Ishikawa (cell line): ENCODE measurements around the gene C1QC.

Experiments used
- CEBPB ChIP-seq: IDR thresholded peaks from 2 replicates; pipeline ENCODE4 v1.6.1; 2012
- CREB1 ChIP-seq: IDR thresholded peaks from 2 replicates; pipeline ENCODE4 v1.6.1; 2012; ENCODE audit warnings: low read depth
- EGR1 ChIP-seq: IDR thresholded peaks from 2 replicates; pipeline ENCODE4 v1.6.1; 2012
- EP300 ChIP-seq: IDR thresholded peaks from 2 replicates; pipeline ENCODE4 v1.6.1; 2012; ENCODE audit warnings: borderline replicate concordance
- FOXM1 ChIP-seq: IDR thresholded peaks from 2 replicates; pipeline ENCODE4 v1.6.1; 2012; ENCODE audit warnings: low read depth, borderline replicate concordance
- NFIC ChIP-seq: IDR thresholded peaks from 2 replicates; pipeline ENCODE4 v1.6.1; 2012
- RAD21 ChIP-seq: IDR thresholded peaks from 2 replicates; pipeline ENCODE4 v1.6.1; 2012; ENCODE audit warnings: low read depth
- TAF1 ChIP-seq: IDR thresholded peaks from 2 replicates; pipeline ENCODE4 v1.6.1; 2012; ENCODE audit warnings: low read depth, mild to moderate bottlenecking
- TCF12 ChIP-seq: IDR thresholded peaks from 2 replicates; pipeline ENCODE4 v1.6.1; 2012; ENCODE audit warnings: low read depth
- TEAD4 ChIP-seq: IDR thresholded peaks from 2 replicates; pipeline ENCODE4 v1.6.1; 2012
- USF1 ChIP-seq: IDR thresholded peaks from 2 replicates; pipeline ENCODE4 v1.6.1; 2012
- YY1 ChIP-seq: IDR thresholded peaks from 2 replicates; pipeline ENCODE4 v1.6.1; 2012; ENCODE audit warnings: low read depth
- ZBTB7A ChIP-seq: IDR thresholded peaks from 2 replicates; pipeline ENCODE4 v1.6.1; 2012; ENCODE audit warnings: low read depth
- TF ChIP-seq, protein P1 (sequence below): IDR thresholded peaks from 2 replicates; pipeline ENCODE4 v1.6.1; 2012; ENCODE audit warnings: low read depth, mild to moderate bottlenecking
- TF ChIP-seq, protein P2 (sequence below): IDR thresholded peaks from 2 replicates; pipeline ENCODE4 v1.6.1; 2012

The C1QC gene

GRCh38 chr1:22673486-22674409 lies 30.3 kb downstream of the C1QC start:
- TF ChIP-seq EP300 (no peak), EGR1 (no peak), TEAD4 (peak; percentile 39; the same call in 1 of the 2 replicates), TCF12 (no peak), NFIC (no peak), CEBPB (no peak), USF1 (no peak), RAD21 (peak; percentile 91), TAF1 (no peak), YY1 (no peak), ZBTB7A (peak; percentile 64; the same call in 1 of the 2 replicates), FOXM1 (no peak), CREB1 (no peak)
- TF ChIP-seq, protein P1, sequence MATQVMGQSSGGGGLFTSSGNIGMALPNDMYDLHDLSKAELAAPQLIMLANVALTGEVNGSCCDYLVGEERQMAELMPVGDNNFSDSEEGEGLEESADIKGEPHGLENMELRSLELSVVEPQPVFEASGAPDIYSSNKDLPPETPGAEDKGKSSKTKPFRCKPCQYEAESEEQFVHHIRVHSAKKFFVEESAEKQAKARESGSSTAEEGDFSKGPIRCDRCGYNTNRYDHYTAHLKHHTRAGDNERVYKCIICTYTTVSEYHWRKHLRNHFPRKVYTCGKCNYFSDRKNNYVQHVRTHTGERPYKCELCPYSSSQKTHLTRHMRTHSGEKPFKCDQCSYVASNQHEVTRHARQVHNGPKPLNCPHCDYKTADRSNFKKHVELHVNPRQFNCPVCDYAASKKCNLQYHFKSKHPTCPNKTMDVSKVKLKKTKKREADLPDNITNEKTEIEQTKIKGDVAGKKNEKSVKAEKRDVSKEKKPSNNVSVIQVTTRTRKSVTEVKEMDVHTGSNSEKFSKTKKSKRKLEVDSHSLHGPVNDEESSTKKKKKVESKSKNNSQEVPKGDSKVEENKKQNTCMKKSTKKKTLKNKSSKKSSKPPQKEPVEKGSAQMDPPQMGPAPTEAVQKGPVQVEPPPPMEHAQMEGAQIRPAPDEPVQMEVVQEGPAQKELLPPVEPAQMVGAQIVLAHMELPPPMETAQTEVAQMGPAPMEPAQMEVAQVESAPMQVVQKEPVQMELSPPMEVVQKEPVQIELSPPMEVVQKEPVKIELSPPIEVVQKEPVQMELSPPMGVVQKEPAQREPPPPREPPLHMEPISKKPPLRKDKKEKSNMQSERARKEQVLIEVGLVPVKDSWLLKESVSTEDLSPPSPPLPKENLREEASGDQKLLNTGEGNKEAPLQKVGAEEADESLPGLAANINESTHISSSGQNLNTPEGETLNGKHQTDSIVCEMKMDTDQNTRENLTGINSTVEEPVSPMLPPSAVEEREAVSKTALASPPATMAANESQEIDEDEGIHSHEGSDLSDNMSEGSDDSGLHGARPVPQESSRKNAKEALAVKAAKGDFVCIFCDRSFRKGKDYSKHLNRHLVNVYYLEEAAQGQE, result no peak
- TF ChIP-seq, protein P2, sequence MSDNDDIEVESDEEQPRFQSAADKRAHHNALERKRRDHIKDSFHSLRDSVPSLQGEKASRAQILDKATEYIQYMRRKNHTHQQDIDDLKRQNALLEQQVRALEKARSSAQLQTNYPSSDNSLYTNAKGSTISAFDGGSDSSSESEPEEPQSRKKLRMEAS, result no peak

DNA sequence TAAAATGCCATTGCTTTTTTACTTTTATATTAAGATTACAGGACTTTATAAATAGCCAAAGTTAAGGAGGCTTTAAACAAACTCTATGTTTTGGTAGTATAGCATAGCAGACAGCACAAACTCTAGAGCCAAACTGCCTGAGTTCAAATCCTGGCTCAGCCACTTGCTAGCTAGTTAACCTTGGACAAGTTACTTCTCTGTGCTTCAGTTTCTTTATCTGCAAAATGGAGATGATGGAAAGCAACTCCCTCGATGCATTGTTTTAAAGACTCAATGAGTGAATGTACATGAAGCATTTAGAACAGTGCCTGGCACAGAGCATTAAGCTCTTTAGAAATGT lies 30.9 kb downstream of the C1QC start:
- TF ChIP-seq, protein P2, result no peak
- TF ChIP-seq, protein P1, result no peak
- TF ChIP-seq RAD21 (no peak), TEAD4 (no peak), CREB1 (no peak), ZBTB7A (no peak), EP300 (no peak), YY1 (no peak), CEBPB (no peak), USF1 (no peak), NFIC (no peak), EGR1 (no peak), FOXM1 (no peak), TCF12 (no peak), TAF1 (no peak)

DNA sequence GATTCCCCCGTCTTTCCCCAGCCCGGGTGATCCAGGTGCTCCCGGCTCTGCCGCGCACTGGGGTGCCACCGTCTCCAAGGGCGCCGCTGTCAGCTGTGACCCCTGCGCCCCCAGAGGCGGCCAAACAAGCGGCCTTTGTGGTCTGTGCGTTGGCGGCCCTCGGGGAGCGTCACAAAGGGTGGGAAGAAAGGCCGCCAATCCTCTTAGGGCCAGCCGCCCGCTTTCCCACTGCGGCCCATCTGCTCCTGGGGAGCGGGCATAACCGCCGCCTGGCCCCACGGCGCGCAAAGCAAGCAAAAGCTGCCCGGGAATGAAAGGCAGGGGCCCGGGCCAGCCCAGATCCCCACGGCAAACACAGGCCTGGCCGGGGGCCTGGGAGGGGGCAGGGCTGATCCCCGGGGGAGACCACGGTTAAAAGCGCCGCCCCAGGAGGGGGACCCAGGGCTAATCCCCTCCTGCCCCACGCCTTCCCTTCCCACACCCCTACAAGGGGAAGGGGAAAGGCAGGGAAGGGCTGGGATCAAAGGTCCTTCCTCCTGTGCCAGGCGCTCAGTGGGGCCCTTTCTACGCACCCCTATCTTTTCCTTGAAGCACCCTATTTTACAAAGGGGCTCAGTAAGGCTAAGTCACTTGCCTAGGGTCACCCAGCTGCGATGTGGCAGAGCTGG lies 33.6 kb downstream of the C1QC start:
- TF ChIP-seq YY1 (no peak), TAF1 (no peak), TEAD4 (no peak), USF1 (no peak), FOXM1 (no peak), RAD21 (no peak), NFIC (no peak), CREB1 (no peak)
- TF ChIP-seq, protein P1, result no peak
- TF ChIP-seq, protein P2, result no peak
